HCEC 1CT (cell line): ENCODE results near the gene FREM1.

Experiments used
- DNase-seq: peaks from one replicate; pipeline ENCODE4 v3.0.0-alpha.2; 2017

FREM1 gene

DNA sequence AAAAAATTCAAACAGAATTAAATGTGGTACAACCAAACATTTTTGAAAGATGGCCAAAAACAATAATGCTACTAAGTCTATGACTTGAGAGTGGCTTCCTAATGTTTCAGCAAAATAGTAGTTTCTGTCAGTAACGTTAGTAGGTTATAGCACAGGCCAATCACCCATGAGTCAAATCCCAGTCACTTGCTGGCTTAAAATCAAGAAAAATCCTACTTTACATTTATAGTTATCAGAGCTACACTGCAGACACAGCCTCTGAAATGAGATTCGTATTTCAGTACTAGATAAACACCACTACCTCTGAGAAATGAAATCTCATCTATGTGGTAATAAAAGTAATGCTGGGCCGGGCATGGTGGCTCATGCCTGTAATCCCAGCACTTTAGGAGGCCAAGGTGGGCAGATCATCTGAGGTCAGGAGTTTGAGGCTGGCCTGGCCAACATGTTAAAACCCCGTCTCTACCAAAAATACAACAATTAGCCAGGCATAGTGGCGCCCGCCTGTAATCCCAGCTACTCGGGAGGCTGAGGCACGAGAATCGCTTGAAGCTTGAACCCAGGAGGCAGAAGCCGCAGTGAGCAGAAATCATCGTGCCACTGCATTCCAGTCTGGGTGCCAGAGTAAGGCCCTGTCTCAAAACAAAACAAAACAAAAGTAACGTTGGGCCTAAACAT, 223.0 kb downstream of the FREM1 start:
- DNase-seq = peak; percentile 90

DNA sequence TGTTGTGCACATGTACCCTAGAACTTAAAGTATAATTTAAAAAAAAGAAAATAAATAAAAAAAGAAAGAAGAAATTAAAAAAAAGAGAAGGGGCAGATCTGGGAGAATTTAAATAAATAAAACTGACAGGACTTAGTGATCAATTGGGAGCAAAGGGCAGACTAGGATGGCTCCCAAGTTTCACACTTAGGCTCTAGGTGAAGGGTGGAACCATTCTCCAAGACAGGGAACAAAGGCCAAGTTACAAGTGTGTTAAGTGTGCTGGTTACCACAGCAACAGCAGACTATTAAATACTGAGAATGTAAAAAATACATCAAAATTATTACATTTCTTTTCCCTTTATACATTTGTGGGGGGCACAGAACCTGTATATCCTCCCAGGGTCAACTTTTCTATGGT, 224.1 kb downstream of the FREM1 start:
- DNase-seq = no peak
